HepG2 (cell line): ENCODE measurements around the gene OPALIN. TPM values are rescaled to one million over a fixed set of nuclear protein-coding genes. Genes with fewer than 3 reads are reported as not detected.

ENCODE experiments used
- ATAC-seq: fragments of 200-7000 bp; cut with Tn5 transposase; 3 replicates; pipeline ENCODE4 v1.9.1; 2020; ENCODE audit warnings: mild to moderate bottlenecking, moderate library complexity
- BruUV-seq: library from RNA; stranded (reverse); fragments of 400-500 nt; replicated peaks from 2 replicates; lab custom pipeline; 2021; lab: Mats Ljungman, UMichigan
- CTCF ChIA-PET: fragments of 300-600 bp; formaldehyde crosslinking; extraction: SDS; loops from one replicate; lab custom pipeline; 2021; ENCODE audit warnings: low total read pairs, inconsistent platforms, low intra/inter-chr PET ratio; lab: Yijun Ruan, JAX
- POLR2A ChIA-PET: fragments of 350-600 bp; sonication (Branson Sonifier 250); formaldehyde crosslinking; loops from one replicate; lab custom pipeline; 2020; ENCODE audit warnings: antibody characterized with exemption, inconsistent platforms; lab: Yijun Ruan, JAX
- DNase-seq: peaks from one replicate; pipeline ENCODE4 v3.0.0-alpha.2; 2015; ENCODE audit warnings: low spot score
- FAIRE-seq: peaks from 3 replicates; lab custom pipeline; 2011; peaks lifted over from hg19 to GRCh38; lab: Jason Lieb, UNC
- H2AFZ ChIP-seq: one replicate; pipeline ENCODE4 v1.6.1; 2011; ENCODE audit warnings: low read length, inconsistent platforms
- H3K27ac ChIP-seq: fragments of 300-600 bp; 3 replicates; pipeline ENCODE4 v1.8.0; 2011; ENCODE audit warnings: mixed run types, mild to moderate bottlenecking, mixed read lengths, low read length, inconsistent platforms; ENCODE audit not compliant: insufficient read depth; ENCODE audit errors: extremely low read length
- H3K27me3 ChIP-seq, 2 experiments: fragments of 200-600 bp in 1 of 2; 2 replicates in 1 of 2; 3 replicates in 1 of 2; pipeline versions ENCODE4 v1.6.0 to v1.8.0; 2011; ENCODE audit warnings: low read length in 2 of 2, mild to moderate bottlenecking in 2 of 2, moderate library complexity in 2 of 2, inconsistent platforms in 1 of 2; ENCODE audit not compliant: insufficient read depth in 2 of 2, control insufficient read depth in 1 of 2
- H3K36me3 ChIP-seq, 2 experiments: fragments of 200-600 bp in 1 of 2; replicated peaks in 1 of 2; 2 replicates in 1 of 2; 3 replicates in 1 of 2; pipeline versions ENCODE4 v1.5.1 to v1.8.0; 2011; ENCODE audit warnings: low read length in 2 of 2, inconsistent platforms in 1 of 2; ENCODE audit not compliant: insufficient read depth in 2 of 2, control insufficient read depth in 1 of 2
- H3K4me1 ChIP-seq: 2 replicates; pipeline ENCODE4 v1.5.1; 2012; ENCODE audit warnings: low read length, inconsistent platforms; ENCODE audit not compliant: insufficient read depth
- H3K4me2 ChIP-seq: 2 replicates; pipeline ENCODE4 v1.6.0; 2011; ENCODE audit warnings: low read depth, low read length, inconsistent platforms
- H3K4me3 ChIP-seq, 3 experiments: fragments of 200-600 bp in 1 of 3; sonication (generic), shearing (Covaris generic) in 1 of 3; replicated peaks in 1 of 3; 2 replicates each; pipeline ENCODE4 v1.5.1; 2011 to 2016; ENCODE audit warnings: low read length in 3 of 3, inconsistent platforms in 2 of 3, low read depth in 2 of 3, mild to moderate bottlenecking in 2 of 3, control low read depth in 1 of 3, mixed read lengths in 1 of 3; ENCODE audit not compliant: insufficient read depth in 1 of 3
- H3K79me2 ChIP-seq: one replicate; pipeline ENCODE4 v1.6.1; 2011; ENCODE audit warnings: low read length, inconsistent platforms; ENCODE audit not compliant: insufficient read depth
- H3K9ac ChIP-seq: 2 replicates; pipeline ENCODE4 v1.6.0; 2011; ENCODE audit warnings: mild to moderate bottlenecking, low read depth, low read length, inconsistent platforms; ENCODE audit not compliant: insufficient read depth
- H3K9me3 ChIP-seq: 2 replicates; pipeline ENCODE4 v1.5.1; 2012; ENCODE audit warnings: mild to moderate bottlenecking, low read length
- H4K20me1 ChIP-seq: 2 replicates; pipeline ENCODE4 v1.6.0; 2011; ENCODE audit warnings: inconsistent platforms, mild to moderate bottlenecking, low read length, moderate library complexity; ENCODE audit not compliant: insufficient read depth
- FOSL2 ChIP-seq: sonication (generic); formaldehyde crosslinking; IDR thresholded peaks from 2 replicates; pipeline ENCODE4 v1.4.0; 2020; ENCODE audit warnings: missing genetic modification reagents
- KLF9 ChIP-seq: IDR thresholded peaks from 2 replicates; pipeline ENCODE4 v1.6.1; 2016; ENCODE audit warnings: low read depth
- MIXL1 ChIP-seq: IDR thresholded peaks from 2 replicates; pipeline ENCODE4 v1.6.1; 2016
- MLLT10 ChIP-seq: sonication (generic); formaldehyde crosslinking; IDR thresholded peaks from 2 replicates; pipeline ENCODE4 v1.4.0; 2020; ENCODE audit warnings: missing genetic modification reagents
- MXD4 ChIP-seq: IDR thresholded peaks from 2 replicates; pipeline ENCODE4 v1.6.1; 2016; ENCODE audit warnings: mild to moderate bottlenecking, missing biosample characterization, missing genetic modification reagents
- PAF1 ChIP-seq: IDR thresholded peaks from 2 replicates; pipeline ENCODE4 v1.6.1; 2016; ENCODE audit warnings: missing genetic modification reagents, missing compliant biosample characterization
- PRMT3 ChIP-seq: sonication (generic); formaldehyde crosslinking; IDR thresholded peaks from 2 replicates; pipeline ENCODE4 v1.8.1; 2022; ENCODE audit warnings: low read depth, mild to moderate bottlenecking, moderate library complexity, missing genetic modification reagents, borderline replicate concordance
- RAD21 ChIP-seq: fragments of 450-650 bp; formaldehyde crosslinking; IDR thresholded peaks from 2 replicates; pipeline ENCODE4 v1.5.0; 2020; ENCODE audit warnings: mild to moderate bottlenecking
- TSC22D2 ChIP-seq: sonication (generic); formaldehyde crosslinking; IDR thresholded peaks from 2 replicates; pipeline ENCODE4 v1.5.1; 2020; ENCODE audit warnings: missing genetic modification reagents, mild to moderate bottlenecking, borderline replicate concordance
- ZNF282 ChIP-seq: fragments of 450-650 bp; IDR thresholded peaks from 2 replicates; pipeline ENCODE4 v1.6.1; 2018; ENCODE audit not compliant: partially characterized antibody
- ZNF3 ChIP-seq: IDR thresholded peaks from 2 replicates; pipeline ENCODE4 v1.7.0; 2017; ENCODE audit warnings: inconsistent platforms
- ZNF550 ChIP-seq: sonication (generic); formaldehyde crosslinking; IDR thresholded peaks from 2 replicates; pipeline ENCODE4 v1.4.0; 2020; ENCODE audit warnings: mild to moderate bottlenecking, missing genetic modification reagents, borderline replicate concordance
- WGBS: methylation state at CpG from one replicate; pipeline ENCODE4 v1.1.6; 2017; ENCODE audit warnings: low lambda C conversion rate; 5-methylcytosine and 5-hydroxymethylcytosine counted together
- in situ Hi-C: cut with HindIII; loops from 2 replicates; pipeline ENCODE4 v1.10.0; 2017; ENCODE audit warnings: low pct_unique_long_range_greater_than_20kb; ENCODE audit not compliant: extremely low pct_ligation_motif_present
- intact Hi-C: fragments of 100-400 bp; cut with micrococcal nuclease; formaldehyde crosslinking; loops from one replicate; pipeline ENCODE4 v1.10.0; 2022; ENCODE audit not compliant: unreplicated experiment
- polyA plus RNA-seq, 8 experiments: library from polyadenylated mRNA; depleted of rRNA in 3 of 8; stranded (reverse) in 7 of 8; unstranded in 1 of 8; fragments of >200 nt; fragmentation: Illumina TruSeq in 4 of 8; extraction: Trizol in 4 of 8; gene quantifications; 2 replicates each; pipeline versions ENCODE4 v1.2.1 to v1.2.3, GENCODE V29; 2011 to 2016; ENCODE audit warnings: low read depth in 4 of 8, missing spikeins in 1 of 8, mixed read lengths in 1 of 8; ENCODE audit not compliant: insufficient read depth in 1 of 8
- total RNA-seq, 5 experiments: library from RNA; depleted of rRNA; stranded (reverse); fragments of >200 nt; fragmentation: Illumina TruSeq; extraction: Trizol; gene quantifications; 2 replicates each; pipeline ENCODE4 v1.2.3, GENCODE V29; 2016; ENCODE audit warnings: low read depth in 1 of 5
- TF ChIP-seq, protein P1 (sequence below): IDR thresholded peaks from 2 replicates; pipeline ENCODE4 v1.6.1; 2016; ENCODE audit warnings: mild to moderate bottlenecking

The OPALIN gene
- total and polyA plus RNA-seq, 2 of the 13 experiments (the other 11 are each of a cell fraction or from before 2014, with no cell fraction given), result not detected

DNA sequence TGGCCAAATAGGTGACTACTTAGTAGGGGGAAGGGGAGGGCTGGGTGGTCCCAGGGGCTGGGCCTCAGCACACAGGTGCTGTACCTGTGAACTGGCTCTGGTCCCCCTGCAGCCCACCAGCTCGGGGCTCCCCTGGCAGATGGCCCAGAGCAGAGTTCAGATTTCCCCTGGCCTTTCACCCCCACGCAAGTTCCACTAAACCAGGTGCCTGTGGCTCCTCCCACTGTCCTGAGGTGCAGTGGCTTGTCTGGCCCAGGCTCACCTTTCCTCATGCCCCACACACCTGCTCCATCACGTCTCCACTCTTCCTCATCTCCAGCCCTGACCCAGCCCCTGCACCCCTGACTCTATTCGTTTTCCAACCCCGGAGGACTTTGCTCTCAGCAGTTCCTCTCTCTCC lies 47.3 kb upstream of the OPALIN start:
- CTCF ChIA-PET, result no interaction called here
- FAIRE-seq, result no peak
- no peak overlapping the region for H3K4me2 ChIP-seq

DNA sequence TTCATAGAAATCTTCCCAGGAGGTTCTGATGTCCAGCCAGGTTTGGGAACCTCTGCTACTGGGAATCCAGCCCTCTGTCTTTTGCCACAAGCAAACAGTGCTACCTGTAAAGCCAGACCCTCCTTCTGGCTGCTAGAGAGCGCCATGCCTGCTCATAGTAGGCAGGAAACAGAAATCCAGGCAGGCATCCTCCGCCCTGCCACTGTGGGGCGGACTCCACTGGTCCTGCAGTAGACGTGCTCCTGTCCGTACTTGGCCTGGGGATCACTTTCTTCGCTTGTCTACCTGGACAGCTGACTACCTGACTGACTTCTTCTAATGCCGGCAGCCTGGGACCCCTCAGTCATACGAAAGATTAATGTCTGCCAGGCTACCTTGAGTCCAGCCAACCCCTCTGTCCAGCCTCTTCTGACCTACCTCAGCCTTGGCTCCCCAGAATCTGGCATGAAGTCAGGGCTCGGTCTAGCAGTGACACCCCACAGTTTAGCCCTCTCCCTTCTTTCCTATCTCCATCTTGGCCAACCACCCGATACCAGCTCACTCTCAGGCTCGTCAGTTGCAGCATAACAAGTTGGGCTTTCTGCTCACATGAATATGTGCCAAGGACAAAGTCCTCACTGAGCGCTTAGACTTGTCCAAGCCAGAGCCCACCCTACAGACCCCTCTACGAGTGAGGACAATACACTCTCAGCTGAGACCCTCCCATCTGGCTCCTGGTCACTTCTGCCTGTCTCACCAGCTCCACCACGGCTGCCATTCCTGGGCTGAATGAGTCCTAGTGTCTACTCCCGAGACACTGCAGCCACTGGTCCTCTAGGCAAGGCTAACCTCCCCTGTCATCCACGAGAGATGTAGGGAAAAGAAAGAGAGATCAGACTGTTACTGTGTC lies 43.9 kb upstream of the OPALIN start:
- H3K36me3 ChIP-seq, result no peaks in the 10 kb centered on the region
- no peak for TF ChIP-seq ZNF282
- TF ChIP-seq PRMT3 (CRISPR knock-in tag), result no peak
- TF ChIP-seq ZNF550 (CRISPR knock-in tag), result no peak
- no peak for TF ChIP-seq FOSL2 (CRISPR knock-in tag)
- TF ChIP-seq, all 625 proteins: peak for 0
- 37% methylated on average over 14 of the region's 16 CpGs for WGBS
- H3K4me1 ChIP-seq, result no peaks in the 10 kb centered on the region
- no peaks in the 10 kb centered on the region for H3K79me2 ChIP-seq
- FAIRE-seq (no peak), ATAC-seq (peak; percentile 44; the same call in 1 of the 3 replicates), DNase-seq (no peak)
- H2AFZ ChIP-seq, result no peak overlapping the region
- H3K9me3 ChIP-seq, result no peaks in the 10 kb centered on the region
- no peak overlapping the region for H3K4me3 ChIP-seq
- intact Hi-C loops (no loop called here), in situ Hi-C loops (no loop called here)
- H4K20me1 ChIP-seq, result no peaks in the 10 kb centered on the region
- BruUV-seq, result no TSS peak
- no peak overlapping the region for H3K9ac ChIP-seq
- H3K27me3 ChIP-seq, result peaks cover 2 to 46% of the 10 kb centered on the region in 2 experiments
- POLR2A ChIA-PET, result no interaction called here
- H3K27ac ChIP-seq, result no peak overlapping the region
- no peak overlapping the region for H3K4me2 ChIP-seq
- CTCF ChIA-PET, result no interaction called here

More for the DNA sequence above, 47.3 kb upstream of the OPALIN start:
- DNase-seq (no peak), ATAC-seq (no peak)
- intact Hi-C loops (no loop called here), in situ Hi-C loops (no loop called here)
- Histone ChIP-seq H2AFZ (no peak overlapping the region), H4K20me1 (no peaks in the 10 kb centered on the region), H3K9ac (no peak overlapping the region), H3K4me3 (no peak overlapping the region), H3K27me3 (peaks cover under 1 to 33% of the 10 kb centered on the region in 2 experiments; a peak in 4 of 5 replicates), H3K9me3 (no peaks in the 10 kb centered on the region), H3K27ac (no peak overlapping the region), H3K36me3 (no peaks in the 10 kb centered on the region), H3K79me2 (no peaks in the 10 kb centered on the region), H3K4me1 (no peaks in the 10 kb centered on the region)
- BruUV-seq, result no TSS peak
- POLR2A ChIA-PET, result no interaction called here
- TF ChIP-seq RAD21, result no peak
- no peak for TF ChIP-seq TSC22D2 (CRISPR knock-in tag)
- TF ChIP-seq, protein P1, sequence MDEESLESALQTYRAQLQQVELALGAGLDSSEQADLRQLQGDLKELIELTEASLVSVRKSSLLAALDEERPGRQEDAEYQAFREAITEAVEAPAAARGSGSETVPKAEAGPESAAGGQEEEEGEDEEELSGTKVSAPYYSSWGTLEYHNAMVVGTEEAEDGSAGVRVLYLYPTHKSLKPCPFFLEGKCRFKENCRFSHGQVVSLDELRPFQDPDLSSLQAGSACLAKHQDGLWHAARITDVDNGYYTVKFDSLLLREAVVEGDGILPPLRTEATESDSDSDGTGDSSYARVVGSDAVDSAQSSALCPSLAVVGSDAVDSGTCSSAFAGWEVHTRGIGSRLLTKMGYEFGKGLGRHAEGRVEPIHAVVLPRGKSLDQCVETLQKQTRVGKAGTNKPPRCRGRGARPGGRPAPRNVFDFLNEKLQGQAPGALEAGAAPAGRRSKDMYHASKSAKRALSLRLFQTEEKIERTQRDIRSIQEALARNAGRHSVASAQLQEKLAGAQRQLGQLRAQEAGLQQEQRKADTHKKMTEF, result no peak
- no peak for TF ChIP-seq PAF1 (CRISPR knock-in tag)
- TF ChIP-seq KLF9, result no peak
- no peak for TF ChIP-seq MLLT10 (CRISPR knock-in tag)
- no peak for TF ChIP-seq MXD4 (CRISPR knock-in tag)
- TF ChIP-seq ZNF3 (CRISPR knock-in tag), result no peak
- no peak for TF ChIP-seq MIXL1 (CRISPR knock-in tag)
- WGBS, result 0% methylated on average over 4 of the region's 5 CpGs
